Panc1 (cell line): ENCODE data around the gene P2RY2. TPM values are rescaled to one million over a fixed set of nuclear protein-coding genes. Genes with fewer than 3 reads are reported as not detected.

Experiments
- ATAC-seq: fragments of 200-7000 bp; cut with Tn5 transposase; 2 replicates; pipeline ENCODE4 v1.9.1; 2020; ENCODE audit warnings: mild to moderate bottlenecking, moderate library complexity
- BruUV-seq: library from RNA; stranded (reverse); fragments of 400-500 nt; replicated peaks from 2 replicates; lab custom pipeline; 2021; lab: Mats Ljungman, UMichigan
- CTCF ChIA-PET: fragments of 300-600 bp; sonication (Branson Sonifier 250); formaldehyde crosslinking; loops from one replicate; lab custom pipeline; 2022; ENCODE audit warnings: antibody characterized with exemption; lab: Charles Lee
- POLR2A ChIA-PET: fragments of 300-600 bp; sonication (Branson Sonifier 250); formaldehyde crosslinking; loops from one replicate; lab custom pipeline; 2022; ENCODE audit warnings: antibody characterized with exemption; lab: Charles Lee
- DNase-seq: peaks from one replicate; pipeline ENCODE4 v3.0.0-alpha.2; 2010; ENCODE audit warnings: low read depth, low spot score
- H3K27ac ChIP-seq: 2 replicates; pipeline ENCODE4 v1.5.1; 2011; ENCODE audit warnings: mild to moderate bottlenecking, low read length, inconsistent platforms
- H3K27me3 ChIP-seq: fragments of 200-500 bp; sonication (Bioruptor generic); 2 replicates; pipeline ENCODE4 v1.6.0; 2014; ENCODE audit warnings: low read length, inconsistent platforms; ENCODE audit not compliant: control insufficient read depth, insufficient read depth
- H3K36me3 ChIP-seq: fragments of 200-500 bp; sonication (Bioruptor generic); 2 replicates; pipeline ENCODE4 v1.5.1; 2014; ENCODE audit warnings: inconsistent platforms, mild to moderate bottlenecking, low read length, moderate library complexity; ENCODE audit not compliant: control insufficient read depth, insufficient read depth
- H3K4me1 ChIP-seq: 2 replicates; pipeline ENCODE4 v1.5.1; 2011; ENCODE audit warnings: inconsistent platforms, mild to moderate bottlenecking, low read length, moderate library complexity; ENCODE audit not compliant: control insufficient read depth, insufficient read depth
- H3K4me3 ChIP-seq, 2 experiments: 2 replicates each; pipeline ENCODE4 v1.5.1; 2011 to 2012; ENCODE audit warnings: low read depth in 2 of 2, low read length in 2 of 2, mild to moderate bottlenecking in 2 of 2, inconsistent platforms in 1 of 2, moderate library complexity in 1 of 2
- H3K9me3 ChIP-seq: fragments of 200-500 bp; sonication (Bioruptor generic); 2 replicates; pipeline ENCODE4 v1.5.1; 2014; ENCODE audit warnings: low read depth, mild to moderate bottlenecking, inconsistent platforms, low read length, moderate library complexity; ENCODE audit not compliant: control insufficient read depth, insufficient read depth
- POLR2AphosphoS5 ChIP-seq: IDR thresholded peaks from 2 replicates; pipeline ENCODE4 v1.6.1; 2012; ENCODE audit warnings: mild to moderate bottlenecking, low read depth, low read length, moderate library complexity
- REST ChIP-seq, 2 experiments: IDR thresholded peaks; 2 replicates each; pipeline ENCODE4 v1.6.1; 2011 to 2012; ENCODE audit warnings: low read depth in 2 of 2, control low read depth in 1 of 2, low read length in 1 of 2, mild to moderate bottlenecking in 1 of 2, moderate library complexity in 1 of 2; ENCODE audit not compliant: insufficient read depth in 1 of 2
- SIN3A ChIP-seq: IDR thresholded peaks from 2 replicates; pipeline ENCODE4 v1.6.1; 2012; ENCODE audit warnings: low read depth, mild to moderate bottlenecking, low read length, moderate library complexity, borderline replicate concordance; ENCODE audit not compliant: insufficient read depth
- TCF7L2 ChIP-seq: IDR thresholded peaks from 2 replicates; pipeline ENCODE4 v1.6.1; 2011; ENCODE audit warnings: mild to moderate bottlenecking, low read depth, low read length, inconsistent platforms
- in situ Hi-C: cut with HindIII; loops from 2 replicates; pipeline ENCODE4 v1.10.0; 2016; ENCODE audit warnings: low sequenced_read_pairs, low pct_unique_long_range_greater_than_20kb
- intact Hi-C: fragments of 100-400 bp; cut with micrococcal nuclease; formaldehyde crosslinking; loops from one replicate; pipeline ENCODE4 v1.10.0; 2022; ENCODE audit not compliant: unreplicated experiment
- total RNA-seq: library from RNA; stranded (reverse); gene quantifications from one replicate; pipeline ENCODE4 v1.2.1, GENCODE V29; 2021; ENCODE audit not compliant: unreplicated experiment
- TF ChIP-seq, protein P1 (sequence below): fragments of 450-650 bp; IDR thresholded peaks from 2 replicates; pipeline ENCODE4 v1.5.1; 2017; ENCODE audit warnings: mild to moderate bottlenecking

Gene P2RY2
- total RNA-seq, 1 experiment from 2014 or later: 2.4 TPM

GRCh38 chr11:73241300-73241699, 23.2 kb downstream of the P2RY2 start:
- H3K27ac ChIP-seq: no peak overlapping the region
- peaks cover 7% of the 10 kb centered on the region; the same call in 1 of the 2 replicates for H3K4me1 ChIP-seq
- ChIA-PET CTCF (interaction anchor here (0.6 kb wide), 1 partner anchor 49 kb away, joined by 6 read pairs; no protein-coding TSS in a partner anchor), POLR2A (no interaction called here)
- TF ChIP-seq REST (IDR thresholded peaks at IDR 0.05; ENCODE audit: insufficient read depth in 1 of 2, low read depth in 2 of 2, low read length in 1 of 2) (no peak), SIN3A (no peak), TCF7L2 (no peak), POLR2AphosphoS5 (no peak)
- TF ChIP-seq, protein P1, sequence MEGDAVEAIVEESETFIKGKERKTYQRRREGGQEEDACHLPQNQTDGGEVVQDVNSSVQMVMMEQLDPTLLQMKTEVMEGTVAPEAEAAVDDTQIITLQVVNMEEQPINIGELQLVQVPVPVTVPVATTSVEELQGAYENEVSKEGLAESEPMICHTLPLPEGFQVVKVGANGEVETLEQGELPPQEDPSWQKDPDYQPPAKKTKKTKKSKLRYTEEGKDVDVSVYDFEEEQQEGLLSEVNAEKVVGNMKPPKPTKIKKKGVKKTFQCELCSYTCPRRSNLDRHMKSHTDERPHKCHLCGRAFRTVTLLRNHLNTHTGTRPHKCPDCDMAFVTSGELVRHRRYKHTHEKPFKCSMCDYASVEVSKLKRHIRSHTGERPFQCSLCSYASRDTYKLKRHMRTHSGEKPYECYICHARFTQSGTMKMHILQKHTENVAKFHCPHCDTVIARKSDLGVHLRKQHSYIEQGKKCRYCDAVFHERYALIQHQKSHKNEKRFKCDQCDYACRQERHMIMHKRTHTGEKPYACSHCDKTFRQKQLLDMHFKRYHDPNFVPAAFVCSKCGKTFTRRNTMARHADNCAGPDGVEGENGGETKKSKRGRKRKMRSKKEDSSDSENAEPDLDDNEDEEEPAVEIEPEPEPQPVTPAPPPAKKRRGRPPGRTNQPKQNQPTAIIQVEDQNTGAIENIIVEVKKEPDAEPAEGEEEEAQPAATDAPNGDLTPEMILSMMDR: no peak
- ATAC-seq (no peak), DNase-seq (no peak)
- H3K4me3 ChIP-seq: no peak overlapping the region
- no peaks in the 10 kb centered on the region for H3K9me3 ChIP-seq
- in situ Hi-C loops (no loop called here), intact Hi-C loops (loop anchor here (5.0 kb wide), 1 partner anchor 409 kb away; no protein-coding TSS in a partner anchor)
- no peaks in the 10 kb centered on the region for H3K36me3 ChIP-seq
- BruUV-seq: no TSS peak
- no peaks in the 10 kb centered on the region for H3K27me3 ChIP-seq

- peak overlapping the region; percentile 23; the same call in 1 of the 2 replicates for H3K27ac ChIP-seq
Measured at GRCh38 chr11:73242251-73243092, 24.4 kb downstream of the P2RY2 start.

More at GRCh38 chr11:73242251-73243092, 24.4 kb downstream of the P2RY2 start:
- TF ChIP-seq, protein P1: peak; percentile 98
- TF ChIP-seq SIN3A (no peak), REST (IDR thresholded peaks at IDR 0.05; ENCODE audit: insufficient read depth in 1 of 2, low read depth in 2 of 2, low read length in 1 of 2) (0 out of 4 replicates have a peak, but pooled peaks of 1 of the 2 experiments have one; percentile 12)
- ATAC-seq (peak; percentile 93), DNase-seq (peak; percentile 39)
- intact Hi-C loops: loop anchor here (2.0 to 5.0 kb wide), 2 partner anchors 58 to 410 kb away; no protein-coding TSS in a partner anchor
- Histone ChIP-seq H3K27me3 (no peaks in the 10 kb centered on the region), H3K36me3 (no peaks in the 10 kb centered on the region), H3K9me3 (no peaks in the 10 kb centered on the region), H3K4me3 (peak overlapping the region in 1 of 2 experiments; percentile 34; a peak in 2 of 4 replicates), H3K4me1 (peaks cover 7% of the 10 kb centered on the region; the same call in 1 of the 2 replicates)
- BruUV-seq: no TSS peak
- CTCF ChIA-PET: interaction anchor here (1.2 to 2.7 kb wide), 4 partner anchors 47 to 410 kb away, joined by 5 to 10 read pairs (median 7); no protein-coding TSS in a partner anchor
- POLR2A ChIA-PET: interaction anchor here (0.7 kb wide), 1 partner anchor 211 kb away, joined by 9 read pairs; no protein-coding TSS in a partner anchor
- in situ Hi-C loops: no loop called here
